Upper lobe of right lung (tissue), 1 donor: Measurements from ENCODE around the gene PI16. TPM values are rescaled to one million over a fixed set of nuclear protein-coding genes. Genes with fewer than 3 reads are reported as not detected.

Experiments
- ATAC-seq: fragments of 200-7000 bp; cut with Tn5 transposase; one replicate; pipeline ENCODE4 v1.9.1; 2020; ENCODE audit warnings: mild to moderate bottlenecking, moderate library complexity
- DNase-seq: peaks from one replicate; pipeline ENCODE4 v3.0.0-alpha.2; 2020
- H3K27ac ChIP-seq: fragments of 200-600 bp; one replicate; pipeline ENCODE4 v1.8.0; 2022
- H3K27me3 ChIP-seq: fragments of 200-600 bp; one replicate; pipeline ENCODE4 v1.8.0; 2022; ENCODE audit warnings: mild to moderate bottlenecking
- H3K36me3 ChIP-seq: fragments of 200-600 bp; one replicate; pipeline ENCODE4 v1.8.0; 2022
- H3K4me1 ChIP-seq: fragments of 200-600 bp; one replicate; pipeline ENCODE4 v1.8.0; 2022
- H3K4me3 ChIP-seq: fragments of 200-600 bp; one replicate; pipeline ENCODE4 v1.8.0; 2022; ENCODE audit warnings: mild to moderate bottlenecking
- H3K9me3 ChIP-seq: fragments of 200-600 bp; one replicate; pipeline ENCODE4 v1.8.0; 2022
- CTCF ChIP-seq: fragments of 200-600 bp; IDR thresholded peaks from one replicate; pipeline ENCODE4 v1.8.0; 2022; ENCODE audit warnings: antibody characterized with exemption
- intact Hi-C: fragments of 100-400 bp; cut with DNase I; formaldehyde crosslinking; loops from one replicate; pipeline ENCODE4 v1.11.0; 2022
- total RNA-seq: library from RNA; stranded (reverse); fragmentation: NEBNext Ultra II Directional; extraction: Animal tissue kit (Norgen Biotek cat#: 25700); gene quantifications from one replicate; pipeline ENCODE4 v1.2.1, GENCODE V29; 2021
- donor health status: DM: no; HTN: yes; CAD: no; lungs with severe emphysema.

Gene PI16
- total RNA-seq, 1 donor from 2014 or later, result 3.4 TPM

GRCh38 chr6:37008484-37009465 is 54.2 kb downstream of the PI16 start:
- DNase-seq (peak; percentile 61), ATAC-seq (peak; percentile 39)
- Histone ChIP-seq H3K27ac (peak overlapping the region; percentile 63), H3K4me1 (no peaks in the 10 kb centered on the region), H3K36me3 (no peaks in the 10 kb centered on the region), H3K27me3 (no peaks in the 10 kb centered on the region), H3K4me3 (peak overlapping the region; percentile 47), H3K9me3 (no peaks in the 10 kb centered on the region)
- intact Hi-C loops, result no loop called here
- no peak for TF ChIP-seq CTCF

- Histone ChIP-seq H3K36me3 (no peaks in the 10 kb centered on the region), H3K4me3 (no peak overlapping the region), H3K27ac (no peak overlapping the region), H3K4me1 (no peaks in the 10 kb centered on the region), H3K27me3 (no peaks in the 10 kb centered on the region), H3K9me3 (no peaks in the 10 kb centered on the region)
- no peak for ATAC-seq
- intact Hi-C loops, result loop anchor here (10.0 kb wide), 2 partner anchors 126 to 246 kb away; partner anchors contain the start of gene C6orf89
- TF ChIP-seq CTCF, result no peak
- no peak for DNase-seq
These were observed 55.9 kb downstream of the PI16 start for GRCh38 chr6:37010402-37010892.

GRCh38 chr6:37011656-37012378 is 57.3 kb downstream of the PI16 start:
- DNase-seq, result no peak

GRCh38 chr6:37013516-37014491 is 59.3 kb downstream of the PI16 start:
- TF ChIP-seq CTCF, result no peak
- H3K27ac ChIP-seq, result no peak overlapping the region
- no peak overlapping the region for H3K4me3 ChIP-seq
- H3K4me1 ChIP-seq, result no peaks in the 10 kb centered on the region
- no peaks in the 10 kb centered on the region for H3K27me3 ChIP-seq
- DNase-seq (no peak), ATAC-seq (no peak)
- H3K9me3 ChIP-seq, result no peaks in the 10 kb centered on the region
- intact Hi-C loops, result loop anchor here (10.0 kb wide), 2 partner anchors 129 to 249 kb away; partner anchors contain the start of gene C6orf89
- H3K36me3 ChIP-seq, result no peaks in the 10 kb centered on the region

More at GRCh38 chr6:37011656-37012378, 57.3 kb downstream of the PI16 start:
- Histone ChIP-seq H3K27ac (no peak overlapping the region), H3K4me1 (no peaks in the 10 kb centered on the region), H3K9me3 (no peaks in the 10 kb centered on the region), H3K27me3 (no peaks in the 10 kb centered on the region), H3K36me3 (no peaks in the 10 kb centered on the region), H3K4me3 (no peak overlapping the region)
- no peak for TF ChIP-seq CTCF
- intact Hi-C loops, result loop anchor here (10.0 kb wide), 2 partner anchors 127 to 247 kb away; partner anchors contain the start of gene C6orf89
- ATAC-seq, result no peak

Other genes starting within 250 kb of the PI16 start
- gene CPNE5, start 115.3 kb upstream of the PI16 start, total RNA-seq, result 2.3 TPM
- gene PPIL1, start 79.9 kb upstream of the PI16 start, total RNA-seq, result 15.7 TPM
- 57.9 TPM for gene C6orf89, start 68.8 kb upstream of the PI16 start, total RNA-seq
- 194 TPM for gene MTCH1, start 31.5 kb downstream of the PI16 start, total RNA-seq
- gene FGD2, start 50.9 kb downstream of the PI16 start, total RNA-seq, result 56.9 TPM
- gene PIM1, start 215.4 kb downstream of the PI16 start, total RNA-seq, result 55.3 TPM